GM18499 (cell line): ENCODE data around the gene TMEM14B.
A peak's percentile ranks its signal among the peaks of the same experiment; 100 is the strongest.
"Not testable (repeated sequence)": the region's sequence is repeated elsewhere in the genome, so short reads cannot be mapped to it uniquely, and the experiment has no call there.

Experiments
- ATAC-seq: cut with Tn5 transposase; IDR thresholded peaks from one replicate; pipeline ENCODE4 v1.9.1; 2021; ENCODE audit warnings: moderate number of reproducible peaks; ENCODE audit not compliant: insufficient read depth, unreplicated experiment

The TMEM14B gene

GRCh38 chr6:10747251-10747972 lies at the start of gene TMEM14B:
Gene TMEM14B (plus strand): TSS chr6:10747805. CDS start chr6:10749246, 1,441 bp downstream.
- peak; percentile 84 for ATAC-seq

DNA sequence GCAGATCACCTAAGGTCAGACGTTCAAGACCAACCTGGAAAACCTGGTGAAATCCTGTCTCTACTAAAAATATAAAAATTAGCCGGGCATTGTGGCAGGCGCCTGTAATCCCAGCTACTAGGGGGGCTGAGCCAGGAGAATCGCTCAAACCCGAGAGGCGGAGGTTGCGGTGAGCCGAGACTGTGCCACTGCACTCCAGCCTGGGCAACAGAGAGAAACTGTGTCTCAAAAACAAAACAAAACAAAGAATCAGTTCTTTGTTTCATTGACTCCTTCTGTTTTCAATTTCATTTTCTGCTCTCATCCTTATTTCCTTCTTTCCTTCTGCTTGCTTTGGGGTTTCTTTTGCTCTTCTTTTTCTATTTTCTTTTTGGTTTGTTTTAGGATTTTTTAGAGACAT lies 33.6 kb upstream of the TMEM14B start:
- ATAC-seq: no peak

DNA sequence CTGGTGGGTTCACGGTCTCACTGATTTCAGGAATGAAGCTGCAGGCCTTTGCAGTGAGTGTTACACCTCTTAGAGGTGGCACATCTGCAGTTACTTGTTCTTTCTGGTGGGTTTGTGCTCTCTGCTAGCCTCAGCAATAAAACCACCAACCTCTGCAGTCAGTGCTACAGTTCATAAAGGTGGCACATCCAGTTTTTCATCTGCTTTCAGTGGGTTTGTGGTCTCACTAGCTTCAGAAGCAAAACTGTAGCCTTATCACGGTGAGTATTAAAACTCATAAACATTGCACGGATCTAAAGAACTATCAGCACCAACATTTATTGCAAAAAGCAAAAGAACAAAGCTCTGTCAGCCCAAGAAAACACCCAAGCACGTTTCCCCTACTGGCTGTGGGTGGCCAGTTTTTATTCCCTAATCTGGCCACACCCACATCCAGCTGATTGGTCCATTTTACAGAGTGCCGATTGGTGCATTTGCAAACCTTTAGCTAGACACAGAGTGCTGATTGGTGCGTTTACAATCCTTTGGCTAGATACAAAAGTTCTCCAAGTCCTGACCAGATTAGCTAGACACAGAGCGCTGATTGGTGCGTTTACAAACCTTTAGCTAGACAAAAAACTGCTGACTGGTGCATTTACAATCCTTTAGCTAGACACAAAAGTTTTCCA lies 28.2 kb upstream of the TMEM14B start:
- ATAC-seq: no peak

DNA sequence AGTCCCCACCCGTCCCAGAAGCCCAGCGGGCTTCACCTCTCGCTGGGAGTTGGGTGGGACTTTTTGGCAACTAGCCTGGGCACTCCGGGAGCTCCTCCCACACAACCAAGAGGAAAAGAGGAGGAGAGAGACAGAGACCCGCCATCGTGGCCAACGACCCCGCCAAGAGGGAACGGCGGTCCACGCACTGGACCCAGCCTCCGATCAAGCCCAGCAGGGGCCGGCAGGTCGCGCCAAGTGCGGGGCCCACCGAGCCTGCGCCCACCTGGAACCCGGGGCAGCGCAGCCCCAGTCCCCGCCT lies 27.7 kb upstream of the TMEM14B start:
- no peak for ATAC-seq

- ATAC-seq: no peak
These were observed 27.2 kb upstream of the TMEM14B start for GRCh38 chr6:10720265-10720959.

- not testable (repeated sequence) for ATAC-seq
These were observed 26.4 kb upstream of the TMEM14B start for GRCh38 chr6:10720960-10721849.

DNA sequence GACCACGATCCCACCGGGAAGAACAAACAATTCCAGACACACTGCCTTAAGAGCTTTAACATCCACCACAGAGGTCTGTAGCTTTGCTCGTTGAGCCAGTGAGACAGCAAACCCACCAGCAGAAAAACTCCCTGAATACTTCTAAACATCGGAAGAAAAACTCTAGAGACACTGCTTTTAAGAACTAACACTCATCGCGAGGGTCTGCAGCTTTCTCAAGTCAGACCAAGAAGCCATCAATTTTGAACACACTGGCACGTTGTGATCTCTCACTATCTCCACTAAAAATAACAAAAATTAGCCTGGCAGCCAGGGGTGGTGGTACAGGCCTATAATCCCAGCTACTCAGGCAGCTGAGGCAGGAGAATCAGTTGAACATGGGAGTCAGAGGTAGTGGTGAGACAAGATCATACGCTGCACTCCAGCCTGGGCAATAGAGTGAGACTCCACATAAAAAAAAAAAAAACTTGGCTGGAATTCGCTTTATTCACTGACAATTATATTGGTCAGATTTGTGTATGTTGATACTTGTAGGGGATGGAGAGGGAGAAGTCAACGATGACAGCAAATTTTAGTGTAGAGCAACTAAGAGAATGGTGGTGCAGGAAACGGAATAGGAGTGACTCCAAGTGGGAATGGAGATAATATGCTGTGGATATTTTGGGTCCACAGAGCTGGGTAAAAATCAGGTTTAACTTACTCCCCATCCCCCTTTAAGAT lies 25.6 kb upstream of the TMEM14B start:
- ATAC-seq: no peak

GRCh38 chr6:10722570-10722819 lies 25.1 kb upstream of the TMEM14B start:
- ATAC-seq: no peak

DNA sequence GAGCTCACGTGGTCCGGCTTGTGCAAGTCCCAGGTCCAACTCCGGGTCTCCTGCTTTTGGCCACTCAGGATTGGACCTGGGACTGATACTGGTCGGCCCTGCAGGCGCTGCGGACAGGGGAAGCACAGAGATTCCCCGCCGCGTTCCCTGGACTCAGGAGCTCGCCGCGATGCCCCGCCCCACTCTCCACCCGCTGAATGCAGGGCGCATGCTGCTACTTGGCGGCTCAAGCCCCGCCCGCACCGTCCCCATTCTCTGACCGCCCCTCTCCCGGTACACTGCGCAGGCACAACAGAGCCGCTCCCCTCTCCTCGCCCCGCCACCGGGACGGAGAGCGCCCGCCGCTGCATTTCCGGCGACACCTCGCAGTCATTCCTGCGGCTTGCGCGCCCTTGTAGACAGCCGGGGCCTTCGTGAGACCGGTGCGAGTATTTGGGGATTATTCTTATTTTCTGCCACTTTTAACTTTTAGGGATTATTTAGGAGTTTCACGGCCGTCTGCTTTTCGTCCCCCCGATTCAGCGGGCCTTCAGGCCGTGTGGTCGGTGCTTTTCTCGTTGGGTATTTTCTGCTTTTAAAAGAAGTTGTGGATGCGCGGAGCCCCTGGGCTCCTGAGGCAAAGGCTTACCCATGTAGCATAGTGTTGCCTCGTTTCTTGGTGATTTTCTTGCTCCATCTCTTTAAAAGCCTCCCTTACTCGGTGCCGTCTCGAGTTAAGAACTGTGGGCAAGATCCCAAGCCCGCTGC lies 24.6 kb upstream of the TMEM14B start, which contains the start of gene TMEM14C:
TSS of gene TMEM14C (plus strand) at position 251 of the 747 bp plus-strand sequence. CDS start 1,544 bp downstream, outside the sequence.
- peak; percentile 84 for ATAC-seq

- no peak for ATAC-seq
These were observed 24.1 kb upstream of the TMEM14B start for GRCh38 chr6:10723567-10723881.

GRCh38 chr6:10725044-10725443 lies 22.6 kb upstream of the TMEM14B start:
- ATAC-seq: no peak

- no peak for ATAC-seq
These were observed 21.9 kb upstream of the TMEM14B start for GRCh38 chr6:10725716-10726115.

DNA sequence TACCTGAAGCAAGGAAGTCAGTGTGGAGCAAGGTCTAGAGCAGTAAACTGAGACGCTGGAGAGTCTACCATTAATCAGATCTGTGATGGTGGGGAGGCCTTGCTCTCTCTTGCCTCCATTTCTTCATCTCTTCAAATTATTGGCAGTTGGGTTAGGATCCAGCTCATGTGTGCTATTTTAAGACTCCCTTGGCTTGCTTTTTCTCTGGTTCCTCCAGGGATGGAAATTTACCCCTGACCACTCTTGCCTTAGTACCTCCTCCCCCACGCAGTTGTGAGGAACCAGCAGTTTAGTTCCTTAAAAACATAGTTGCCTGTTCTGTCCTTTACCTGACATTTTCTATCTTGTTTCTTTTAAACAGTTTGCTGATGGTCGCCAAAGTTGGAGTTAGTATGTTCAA lies 17.4 kb upstream of the TMEM14B start:
- ATAC-seq: no peak

- no peak for ATAC-seq
These were observed 14.4 kb upstream of the TMEM14B start for GRCh38 chr6:10733151-10733715.

GRCh38 chr6:10733863-10734262 lies 13.7 kb upstream of the TMEM14B start:
- no peak for ATAC-seq

DNA sequence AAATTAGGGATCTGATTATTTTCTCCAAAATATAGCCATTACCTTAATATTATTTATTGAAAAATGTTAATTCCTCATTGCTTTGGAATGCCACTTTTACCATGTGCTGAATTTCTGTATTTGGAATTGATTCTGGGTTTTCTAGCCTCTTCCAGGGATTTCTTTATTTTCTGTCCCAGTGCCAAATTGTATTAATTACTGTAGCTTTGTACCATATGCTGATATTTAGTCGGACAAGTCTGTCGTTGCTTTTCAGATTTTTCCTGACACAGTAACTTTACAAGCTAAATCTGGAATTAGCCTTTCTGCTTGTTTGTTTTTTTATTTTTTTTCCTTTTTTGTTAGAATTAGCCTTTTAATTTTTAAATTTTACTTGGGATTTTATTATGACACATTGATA lies 10.9 kb upstream of the TMEM14B start:
- ATAC-seq: no peak

DNA sequence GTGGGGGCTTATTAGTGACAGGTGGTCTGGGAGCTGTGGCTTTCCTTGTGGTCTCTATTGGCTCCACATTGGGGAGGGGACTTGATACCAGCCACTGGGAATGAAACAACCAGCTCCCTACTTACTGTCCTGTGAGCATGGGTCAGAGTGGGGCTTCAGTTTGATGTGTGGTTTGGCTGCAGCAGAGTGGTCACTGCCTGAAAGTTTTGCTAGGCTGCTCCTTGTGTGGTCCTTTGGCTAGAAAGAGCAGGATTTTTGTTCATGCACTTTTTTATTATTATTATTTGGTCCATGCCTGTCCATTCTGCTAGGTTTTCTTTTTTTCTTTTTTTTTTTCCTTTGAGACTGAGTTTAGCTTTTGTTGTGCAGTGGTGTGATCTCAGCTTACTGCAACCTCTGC lies 7.5 kb upstream of the TMEM14B start:
- no peak for ATAC-seq

DNA sequence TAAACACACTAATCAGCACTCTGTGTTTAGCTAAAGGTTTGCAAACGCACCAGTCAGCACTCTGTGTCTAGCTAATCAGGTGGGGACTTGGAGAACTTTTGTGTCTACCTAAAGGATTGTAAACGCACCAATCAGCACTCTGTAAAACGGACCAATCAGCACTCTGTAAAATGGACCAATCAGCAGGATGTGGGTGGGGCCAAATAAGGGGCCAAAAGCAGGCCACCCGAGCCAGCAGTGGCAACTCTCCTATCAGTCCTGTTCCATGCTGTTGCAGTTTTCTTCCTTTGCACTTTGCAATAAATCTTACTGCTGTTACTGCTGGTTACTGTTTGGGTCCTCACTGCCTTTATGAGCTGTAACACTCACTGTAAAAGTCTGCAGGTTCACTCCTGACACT lies 6.0 kb upstream of the TMEM14B start:
- ATAC-seq: not testable (repeated sequence)

DNA sequence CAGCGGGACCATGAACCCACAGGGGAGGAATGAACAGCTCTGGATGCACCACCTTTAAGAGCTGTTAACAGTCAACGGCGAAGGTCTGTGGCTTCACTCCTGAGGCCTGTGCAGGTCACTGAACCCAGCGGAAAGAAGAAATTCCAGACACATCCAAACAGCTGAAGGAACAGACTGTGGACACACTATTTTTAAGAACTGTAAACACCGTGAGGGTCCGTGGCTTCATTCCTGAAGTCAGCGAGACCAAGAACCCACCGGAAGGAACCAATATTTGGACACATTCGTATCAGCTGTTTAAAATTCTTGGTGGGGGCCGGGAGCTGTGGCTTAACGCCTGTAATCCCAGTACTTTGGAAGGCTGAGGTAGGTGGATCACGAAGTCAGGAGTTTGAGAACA lies 5.4 kb upstream of the TMEM14B start:
- ATAC-seq: no peak
